NCI-H748 (cell line): ENCODE measurements around the gene TDRD7.

Experiments used
- DNase-seq: peaks from one replicate; lab custom pipeline; 2025; ENCODE audit not compliant: unreplicated experiment; lab: John Stamatoyannopoulos, UW

Gene TDRD7

GRCh38 chr9:97521576-97522333, 109.9 kb downstream of the TDRD7 start:
- no peak for DNase-seq

GRCh38 chr9:97524424-97524823, 112.5 kb downstream of the TDRD7 start:
- peak; percentile 32 for DNase-seq

GRCh38 chr9:97525451-97525850, 113.6 kb downstream of the TDRD7 start:
- DNase-seq = no peak

GRCh38 chr9:97526895-97527575, 115.1 kb downstream of the TDRD7 start:
- no peak for DNase-seq

- DNase-seq = no peak
Observed at GRCh38 chr9:97527626-97528528, 116.0 kb downstream of the TDRD7 start.

GRCh38 chr9:97528529-97529230, 116.8 kb downstream of the TDRD7 start:
- no peak for DNase-seq

GRCh38 chr9:97529363-97530076, 117.6 kb downstream of the TDRD7 start:
- no peak for DNase-seq

- no peak for DNase-seq
Observed at GRCh38 chr9:97531888-97532376, 120.0 kb downstream of the TDRD7 start.

- DNase-seq = no peak
Observed at GRCh38 chr9:97534185-97534584, 122.3 kb downstream of the TDRD7 start.

GRCh38 chr9:97534961-97535594, 123.2 kb downstream of the TDRD7 start:
- no peak for DNase-seq

- no peak for DNase-seq
Observed at GRCh38 chr9:97535771-97536170, 123.9 kb downstream of the TDRD7 start.

- no peak for DNase-seq
Observed at GRCh38 chr9:97536480-97536879, 124.6 kb downstream of the TDRD7 start.

GRCh38 chr9:97543561-97543960, 131.7 kb downstream of the TDRD7 start:
- DNase-seq = peak; percentile 47

GRCh38 chr9:97545486-97545885, 133.6 kb downstream of the TDRD7 start:
- no peak for DNase-seq
